ENCODE results near the gene SBF1. TPM values are rescaled to one million over a fixed set of nuclear protein-coding genes. Genes with fewer than 3 reads are reported as not detected.

Gene SBF1
- total and polyA plus RNA-seq, 4 donors, result 8.3 to 37.6 (median 16.4) TPM

- no peak overlapping the region for H3K9ac ChIP-seq (ENCODE audit: low read depth in 1 of 2, low read length in 2 of 2)
- peaks cover 14 to 37% (median 21%) of the 10 kb centered on the region in 4 donors for H3K36me3 ChIP-seq (ENCODE audit: control insufficient read depth in 4 of 4, insufficient read depth in 3 of 4, low read depth in 1 of 4, low read length in 3 of 4)
- 91% methylated on average over 8 of the region's 8 CpGs for WGBS
- H3K4me3 ChIP-seq (ENCODE audit: low read depth in 1 of 3, low read length in 3 of 3), result no peak overlapping the region
- TF ChIP-seq RAD21 (IDR thresholded peaks at IDR 0.05), result no peak
- TF ChIP-seq CTCF (IDR thresholded peaks at IDR 0.05; ENCODE audit: low read depth, low read length, missing input control), result no peak
- no peak for TF ChIP-seq REST (IDR thresholded peaks at IDR 0.05)
- TF ChIP-seq YY1 (IDR thresholded peaks at IDR 0.05), result no peak
- TF ChIP-seq JUND (IDR thresholded peaks at IDR 0.05), result no peak
- TF ChIP-seq, protein P1, sequence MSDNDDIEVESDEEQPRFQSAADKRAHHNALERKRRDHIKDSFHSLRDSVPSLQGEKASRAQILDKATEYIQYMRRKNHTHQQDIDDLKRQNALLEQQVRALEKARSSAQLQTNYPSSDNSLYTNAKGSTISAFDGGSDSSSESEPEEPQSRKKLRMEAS (IDR thresholded peaks at IDR 0.05), result no peak
- no peak for TF ChIP-seq SP1 (IDR thresholded peaks at IDR 0.05)
- no peak for TF ChIP-seq FOXA2 (IDR thresholded peaks at IDR 0.05)
- TF ChIP-seq HNF4G (IDR thresholded peaks at IDR 0.05), result no peak
- no peak for TF ChIP-seq EGR1 (IDR thresholded peaks at IDR 0.05; ENCODE audit: low read depth in 2 of 2)
- no peak for TF ChIP-seq HNF4A (conservative IDR thresholded peaks at IDR 0.05)
- no peak for TF ChIP-seq RXRA (IDR thresholded peaks at IDR 0.05)
- TF ChIP-seq TAF1 (conservative IDR thresholded peaks at IDR 0.05), result no peak
- no peak for TF ChIP-seq ZBTB33 (IDR thresholded peaks at IDR 0.05)
- TF ChIP-seq, protein P2, sequence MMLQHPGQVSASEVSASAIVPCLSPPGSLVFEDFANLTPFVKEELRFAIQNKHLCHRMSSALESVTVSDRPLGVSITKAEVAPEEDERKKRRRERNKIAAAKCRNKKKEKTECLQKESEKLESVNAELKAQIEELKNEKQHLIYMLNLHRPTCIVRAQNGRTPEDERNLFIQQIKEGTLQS (IDR thresholded peaks at IDR 0.05), result no peak
- TF ChIP-seq FOXA1 (IDR thresholded peaks at IDR 0.05), result no peak
- no peak for TF ChIP-seq GABPA (IDR thresholded peaks at IDR 0.05 in 1 of 2, conservative IDR thresholded peaks at IDR 0.05 in 1 of 2)
- no peak for TF ChIP-seq NR2F2 (IDR thresholded peaks at IDR 0.05)
- DNase-seq (ENCODE audit: low spot score), result no peak
- peaks cover 2 to 26% (median 13%) of the 10 kb centered on the region in 4 donors for H3K4me1 ChIP-seq (ENCODE audit: control insufficient read depth in 4 of 4, insufficient read depth in 4 of 4, low read length in 3 of 4)
- no peak overlapping the region for H3K27ac ChIP-seq (ENCODE audit: low read depth in 1 of 2, low read length in 2 of 2)
- H3K9me3 ChIP-seq (ENCODE audit: control insufficient read depth in 4 of 4, low read length in 3 of 4), result no peaks in the 10 kb centered on the region
- no peaks in the 10 kb centered on the region for H3K27me3 ChIP-seq (ENCODE audit: control insufficient read depth in 4 of 4, insufficient read depth in 4 of 4, low read length in 3 of 4)
These were observed 6.2 kb downstream of the SBF1 start for GRCh38 chr22:50468626-50469025.
